ENCODE measurements around the gene TSPAN18. TPM values are rescaled to one million over a fixed set of nuclear protein-coding genes. Genes with fewer than 3 reads are reported as not detected.
A peak's percentile ranks its signal among the peaks of the same experiment; 100 is the strongest.

Gene TSPAN18
- total and polyA plus RNA-seq, 2 of the 8 experiments (the other 6 are each of a cell fraction or from before 2014, with no cell fraction given), result 5.2 to 10.2 TPM

DNA sequence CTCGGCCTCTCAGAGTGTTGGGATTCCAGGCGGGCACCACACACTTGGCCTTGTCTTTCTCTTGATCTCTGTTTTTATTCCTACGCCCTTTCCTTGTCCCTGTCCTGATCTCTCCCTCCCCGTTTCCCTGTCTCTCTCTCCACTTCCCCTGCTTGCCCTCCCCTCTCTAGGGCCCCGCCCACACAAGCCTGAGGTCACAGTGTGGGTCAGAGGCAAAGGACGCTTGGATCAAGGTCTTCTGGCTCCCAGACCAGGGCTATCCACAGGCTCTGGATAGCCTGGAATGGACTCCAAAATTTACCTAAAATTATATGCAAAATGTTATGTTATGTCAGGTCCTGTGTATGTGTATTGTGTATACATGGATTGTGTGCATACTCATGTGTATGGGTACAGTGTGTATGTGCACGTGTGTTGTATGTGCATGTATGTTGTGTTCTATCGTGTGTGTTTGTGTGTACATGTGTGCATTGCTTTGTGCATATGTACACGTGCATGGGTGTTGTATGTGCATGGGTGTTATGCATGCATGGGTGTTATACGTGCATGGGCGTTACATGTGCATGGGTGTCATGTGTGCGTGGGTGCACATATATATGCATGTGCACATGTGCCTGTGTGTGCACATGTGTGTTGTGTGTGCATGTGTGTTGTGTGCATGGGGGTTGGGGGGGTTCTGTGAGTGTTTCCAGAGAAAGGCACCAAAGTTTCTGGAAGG, 185.7 kb downstream of the TSPAN18 start:
- no peak overlapping the region; the same call in 1 of the 2 replicates for H2AK5ac ChIP-seq (ENCODE audit: low read depth, low read length)
- ChIA-PET CTCF (ENCODE audit: partially characterized antibody) (interaction anchor here (1.0 to 7.1 kb wide), 18 partner anchors 11 to 301 kb away, joined by 3 to 63 read pairs (median 8); partner anchors contain the start of gene TSPAN18), POLR2A (ENCODE audit: partially characterized antibody) (no interaction called here)
- no peak overlapping the region for H4K8ac ChIP-seq (ENCODE audit: extremely low read depth, insufficient read depth, low read length)
- H3K4me3 ChIP-seq (ENCODE audit: extremely low read depth in 1 of 4, insufficient read depth in 2 of 4, low read depth in 3 of 4, low read length in 4 of 4), result no peak overlapping the region; a peak in 1 of 8 replicates
- H2BK20ac ChIP-seq (ENCODE audit: low read length), result no peak overlapping the region
- no peak overlapping the region for H3K56ac ChIP-seq (replicated peaks; ENCODE audit: insufficient read length, low read depth, low read length)
- peak; percentile 52 for FAIRE-seq
- no peak overlapping the region for H3K18ac ChIP-seq (ENCODE audit: extremely low read depth, low read length)
- H3K23me2 ChIP-seq (ENCODE audit: low read depth, low read length), result no peaks in the 10 kb centered on the region
- no peaks in the 10 kb centered on the region for H3K36me3 ChIP-seq (ENCODE audit: control insufficient read depth in 2 of 4, insufficient read depth in 4 of 4, low read length in 3 of 4)
- H3K79me1 ChIP-seq (ENCODE audit: low read depth, low read length), result no peaks in the 10 kb centered on the region
- H3K14ac ChIP-seq (ENCODE audit: insufficient read length), result no peak overlapping the region
- no peak overlapping the region for H3K9ac ChIP-seq (replicated peaks in 1 of 4; ENCODE audit: extremely low read depth in 1 of 4, low read depth in 3 of 4, low read length in 3 of 4)
- WGBS, 2 experiments (ENCODE audit: extremely low coverage in 1 of 2, insufficient coverage in 1 of 2, insufficient read length in 1 of 2, insufficient replicate concordance in 2 of 2, low coverage in 1 of 2, low lambda C conversion rate in 2 of 2, missing lambda C conversion rate in 1 of 2), result 66% methylated on average over 12 of the region's 12 CpGs; no CpG with 5 or more reads in 1 of the 2 experiments
- H2BK12ac ChIP-seq (ENCODE audit: low read depth, low read length), result no peak overlapping the region
- peak overlapping the region; percentile 3; the same call in 1 of the 2 replicates for H2BK15ac ChIP-seq (ENCODE audit: low read length)
- DNase-seq (ENCODE audit: low read depth in 1 of 2, low spot score in 2 of 2), result no peak
- peaks cover 0 to 3% of the 10 kb centered on the region in 2 experiments for H4K20me1 ChIP-seq (replicated peaks in 1 of 2; ENCODE audit: control insufficient read depth in 1 of 2, insufficient read depth in 2 of 2, low read length in 2 of 2)
- no peaks in the 10 kb centered on the region; a peak in 2 of 7 replicates for H3K27me3 ChIP-seq (replicated peaks in 1 of 4; ENCODE audit: control insufficient read depth in 3 of 4, extremely low read depth in 1 of 4, insufficient read depth in 3 of 4, low read length in 3 of 4)
- no peak overlapping the region for H3K23ac ChIP-seq (ENCODE audit: insufficient read length)
- no peak overlapping the region for H3K27ac ChIP-seq (ENCODE audit: low read depth, low read length)
- TF ChIP-seq, protein P1, sequence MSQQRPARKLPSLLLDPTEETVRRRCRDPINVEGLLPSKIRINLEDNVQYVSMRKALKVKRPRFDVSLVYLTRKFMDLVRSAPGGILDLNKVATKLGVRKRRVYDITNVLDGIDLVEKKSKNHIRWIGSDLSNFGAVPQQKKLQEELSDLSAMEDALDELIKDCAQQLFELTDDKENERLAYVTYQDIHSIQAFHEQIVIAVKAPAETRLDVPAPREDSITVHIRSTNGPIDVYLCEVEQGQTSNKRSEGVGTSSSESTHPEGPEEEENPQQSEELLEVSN (IDR thresholded peaks at IDR 0.05), result no peak
- TF ChIP-seq, protein P2, sequence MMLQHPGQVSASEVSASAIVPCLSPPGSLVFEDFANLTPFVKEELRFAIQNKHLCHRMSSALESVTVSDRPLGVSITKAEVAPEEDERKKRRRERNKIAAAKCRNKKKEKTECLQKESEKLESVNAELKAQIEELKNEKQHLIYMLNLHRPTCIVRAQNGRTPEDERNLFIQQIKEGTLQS (IDR thresholded peaks at IDR 0.05; ENCODE audit: insufficient read depth, low read depth, low read length), result no peak
- TF ChIP-seq EGR1 (IDR thresholded peaks at IDR 0.05; ENCODE audit: borderline replicate concordance, low read depth, low read length), result 0 out of 2 replicates have a peak, but pooled peaks have one; percentile 16
- H3K4ac ChIP-seq (replicated peaks; ENCODE audit: insufficient read length, low read depth, low read length), result no peak overlapping the region
- no peak overlapping the region for H2AFZ ChIP-seq (ENCODE audit: low read length)
- no peaks in the 10 kb centered on the region for H3K9me3 ChIP-seq (ENCODE audit: insufficient read depth in 2 of 2, low read depth in 1 of 2, low read length in 1 of 2)
- no peak overlapping the region for H2BK5ac ChIP-seq (ENCODE audit: low read depth, low read length)
- H2BK120ac ChIP-seq (replicated peaks; ENCODE audit: low read depth, low read length), result no peak overlapping the region
- H3K79me2 ChIP-seq (ENCODE audit: control insufficient read depth in 1 of 2, insufficient read depth in 2 of 2, low read length in 2 of 2), result 0 out of 4 replicates have a peak, but pooled peaks cover 0 to 3% of the 10 kb centered on the region in 2 experiments
- H3K4me1 ChIP-seq (replicated peaks in 1 of 4; ENCODE audit: control insufficient read depth in 3 of 4, insufficient read depth in 4 of 4, low read length in 3 of 4), result peaks cover 0 to 29% (median 6%) of the 10 kb centered on the region in 4 experiments; a peak in 6 of 7 replicates
- H4K91ac ChIP-seq (replicated peaks; ENCODE audit: insufficient read length, low read length), result peak overlapping the region; percentile 67
- no peak overlapping the region for H4K5ac ChIP-seq (ENCODE audit: insufficient read length, low read depth, low read length)
- H3K4me2 ChIP-seq (ENCODE audit: insufficient read depth in 1 of 2, low read depth in 2 of 2, low read length in 2 of 2), result peak overlapping the region in 1 of 2 experiments; percentile 2; a peak in 1 of 4 replicates
